Peyer's patch (tissue), 4 donors: ENCODE data around the gene ZNF273.

Source experiments
- CTCF ChIP-seq, 6 experiments: fragments of 450-650 bp in 4 of 6; fragments of 200-600 bp in 2 of 6; sonication (generic) in 1 of 6; IDR thresholded peaks; one replicate each; pipeline ENCODE4 v1.5.1; 2017 to 2019; ENCODE audit warnings: antibody characterized with exemption in 6 of 6, mild to moderate bottlenecking in 3 of 6, moderate library complexity in 1 of 6
- POLR2A ChIP-seq, 2 donors: fragments of 450-650 bp; IDR thresholded peaks; one replicate each; pipeline ENCODE4 v1.5.1; 2017; ENCODE audit warnings: antibody characterized with exemption in 2 of 2, mild to moderate bottlenecking in 2 of 2, moderate library complexity in 2 of 2

GRCh38 chr7:64947252-64948000, 44.4 kb downstream of the ZNF273 start:
- no peak for TF ChIP-seq CTCF (IDR thresholded peaks at IDR 0.05)
- TF ChIP-seq POLR2A (IDR thresholded peaks at IDR 0.05) = no peak
